ENCODE results near the gene TDO2. TPM values are rescaled to one million over a fixed set of nuclear protein-coding genes. Genes with fewer than 3 reads are reported as not detected.

The TDO2 gene
- polyA plus RNA-seq, 1 donor (not counting 4 experiments of a cell fraction or from before 2014, with no cell fraction given), result not detected

GRCh38 chr4:155855897-155856296 is 47.6 kb upstream of the TDO2 start:
- Histone ChIP-seq H3K9me3 (ENCODE audit: control insufficient read depth, low read depth, low read length) (no peaks in the 10 kb centered on the region), H3K9me1 (ENCODE audit: control insufficient read depth, extremely low read depth, insufficient read depth, low read length) (no peaks in the 10 kb centered on the region), H3K79me2 (ENCODE audit: control insufficient read depth, insufficient read depth, low read length) (no peaks in the 10 kb centered on the region), H3K4me2 (ENCODE audit: control insufficient read depth, extremely low read depth, insufficient read depth, low read depth, low read length) (no peak overlapping the region), H3K9ac (ENCODE audit: control insufficient read depth, extremely low read depth, insufficient read depth, low read length) (no peak overlapping the region), H3K36me3 (ENCODE audit: control insufficient read depth in 2 of 2, extremely low read depth in 1 of 2, insufficient read depth in 2 of 2, low read length in 2 of 2) (no peaks in the 10 kb centered on the region), H3K4me1 (ENCODE audit: control insufficient read depth, extremely low read depth, insufficient read depth, low read length) (no peaks in the 10 kb centered on the region), H2AFZ (ENCODE audit: control insufficient read depth, low read length) (no peak overlapping the region), H3K4me3 (ENCODE audit: control insufficient read depth in 2 of 3, extremely low read depth in 1 of 3, insufficient read depth in 2 of 3, low read depth in 1 of 3, low read length in 3 of 3) (no peak overlapping the region), H3K27ac (ENCODE audit: control insufficient read depth, insufficient read depth, low read length) (no peak overlapping the region), H3K27me3 (ENCODE audit: control insufficient read depth, extremely low read depth, insufficient read depth, low read length) (no peaks in the 10 kb centered on the region), H4K20me1 (ENCODE audit: control insufficient read depth, extremely low read depth, insufficient read depth, low read length) (no peaks in the 10 kb centered on the region)
- DNase-seq (ENCODE audit: low read depth, low spot score), result no peak
- no peak for TF ChIP-seq EZH2 (IDR thresholded peaks at IDR 0.05; ENCODE audit: low read length)
- TF ChIP-seq, protein P1, sequence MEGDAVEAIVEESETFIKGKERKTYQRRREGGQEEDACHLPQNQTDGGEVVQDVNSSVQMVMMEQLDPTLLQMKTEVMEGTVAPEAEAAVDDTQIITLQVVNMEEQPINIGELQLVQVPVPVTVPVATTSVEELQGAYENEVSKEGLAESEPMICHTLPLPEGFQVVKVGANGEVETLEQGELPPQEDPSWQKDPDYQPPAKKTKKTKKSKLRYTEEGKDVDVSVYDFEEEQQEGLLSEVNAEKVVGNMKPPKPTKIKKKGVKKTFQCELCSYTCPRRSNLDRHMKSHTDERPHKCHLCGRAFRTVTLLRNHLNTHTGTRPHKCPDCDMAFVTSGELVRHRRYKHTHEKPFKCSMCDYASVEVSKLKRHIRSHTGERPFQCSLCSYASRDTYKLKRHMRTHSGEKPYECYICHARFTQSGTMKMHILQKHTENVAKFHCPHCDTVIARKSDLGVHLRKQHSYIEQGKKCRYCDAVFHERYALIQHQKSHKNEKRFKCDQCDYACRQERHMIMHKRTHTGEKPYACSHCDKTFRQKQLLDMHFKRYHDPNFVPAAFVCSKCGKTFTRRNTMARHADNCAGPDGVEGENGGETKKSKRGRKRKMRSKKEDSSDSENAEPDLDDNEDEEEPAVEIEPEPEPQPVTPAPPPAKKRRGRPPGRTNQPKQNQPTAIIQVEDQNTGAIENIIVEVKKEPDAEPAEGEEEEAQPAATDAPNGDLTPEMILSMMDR (optimal IDR thresholded peaks at IDR 0.05 in 1 of 3, IDR thresholded peaks at IDR 0.05 in 1 of 3, conservative IDR thresholded peaks at IDR 0.05 in 1 of 3; ENCODE audit: extremely low read depth in 1 of 3, insufficient read depth in 2 of 3, low read length in 3 of 3), result no peak
- dilution Hi-C loops (cut with MboI; ENCODE audit: extremely low pct_ligation_motif_present, low sequenced_read_pairs), result no loop called here
- FAIRE-seq, result no peak

- Histone ChIP-seq H3K36me3 (ENCODE audit: control insufficient read depth in 2 of 2, extremely low read depth in 1 of 2, insufficient read depth in 2 of 2, low read length in 2 of 2) (no peaks in the 10 kb centered on the region), H3K9me3 (ENCODE audit: control insufficient read depth, low read depth, low read length) (no peaks in the 10 kb centered on the region), H3K4me3 (ENCODE audit: control insufficient read depth in 2 of 3, extremely low read depth in 1 of 3, insufficient read depth in 2 of 3, low read depth in 1 of 3, low read length in 3 of 3) (no peak within 1 kb of the TSS), H3K9me1 (ENCODE audit: control insufficient read depth, extremely low read depth, insufficient read depth, low read length) (no peaks in the 10 kb centered on the region), H2AFZ (ENCODE audit: control insufficient read depth, low read length) (no peak within 1 kb of the TSS), H3K4me1 (ENCODE audit: control insufficient read depth, extremely low read depth, insufficient read depth, low read length) (no peaks in the 10 kb centered on the region), H3K4me2 (ENCODE audit: control insufficient read depth, extremely low read depth, insufficient read depth, low read depth, low read length) (no peak within 1 kb of the TSS), H3K79me2 (ENCODE audit: control insufficient read depth, insufficient read depth, low read length) (no peaks in the 10 kb centered on the region), H4K20me1 (ENCODE audit: control insufficient read depth, extremely low read depth, insufficient read depth, low read length) (no peaks in the 10 kb centered on the region), H3K27ac (ENCODE audit: control insufficient read depth, insufficient read depth, low read length) (no peak within 1 kb of the TSS), H3K9ac (ENCODE audit: control insufficient read depth, extremely low read depth, insufficient read depth, low read length) (no peak within 1 kb of the TSS), H3K27me3 (ENCODE audit: control insufficient read depth, extremely low read depth, insufficient read depth, low read length) (no peaks in the 10 kb centered on the region)
- TF ChIP-seq, protein P1 (optimal IDR thresholded peaks at IDR 0.05 in 1 of 3, IDR thresholded peaks at IDR 0.05 in 1 of 3, conservative IDR thresholded peaks at IDR 0.05 in 1 of 3; ENCODE audit: extremely low read depth in 1 of 3, insufficient read depth in 2 of 3, low read length in 3 of 3), result no peak
- TF ChIP-seq EZH2 (IDR thresholded peaks at IDR 0.05; ENCODE audit: low read length), result no peak
- FAIRE-seq (no peak), DNase-seq (ENCODE audit: low read depth, low spot score) (no peak)
- dilution Hi-C loops (cut with MboI; ENCODE audit: extremely low pct_ligation_motif_present, low sequenced_read_pairs), result no loop called here
Observed at GRCh38 chr4:155866177-155866576, 37.3 kb upstream of the TDO2 start, which contains the start of gene ASIC5. ASIC5 (minus strand) TSS chr4:155866277; CDS start chr4:155866226, 51 bp downstream.

All from keratinocyte (primary cell).